Measurements from ENCODE around the gene GPSM1.
A peak's percentile ranks its signal among the peaks of the same experiment; 100 is the strongest.

Gene GPSM1

DNA sequence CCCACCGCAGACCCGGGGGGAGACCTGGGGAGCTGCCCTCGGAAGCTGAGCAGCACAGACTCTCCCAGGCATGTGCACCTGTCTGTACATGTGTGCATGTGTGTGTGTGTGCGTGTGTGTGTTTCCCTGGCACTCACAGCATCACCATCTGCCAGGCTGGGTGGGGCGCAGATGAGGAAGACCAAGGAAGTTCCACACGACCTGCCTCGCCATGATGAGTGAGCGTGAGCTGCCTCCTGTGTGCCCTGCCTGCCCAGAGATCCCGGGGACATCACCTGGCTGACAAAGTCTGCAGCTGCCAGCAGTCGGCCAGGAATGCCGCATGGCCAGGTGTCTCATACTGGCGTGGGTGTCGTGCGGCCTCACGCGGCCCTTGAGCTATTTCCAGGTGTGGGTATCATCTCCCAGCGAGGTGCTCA is 4.0 kb upstream of the GPSM1 start:
- no peak overlapping the region for H3K27ac ChIP-seq (ENCODE audit: insufficient read depth in 1 of 2, low read depth in 1 of 2, low read length in 2 of 2, poor library complexity in 1 of 2, severe bottlenecking in 2 of 2)
- POLR2A ChIA-PET, result interaction anchor here (0.6 to 1.6 kb wide), 3 partner anchors 14 to 64 kb away, joined by 3 to 5 read pairs (median 3); no protein-coding TSS in a partner anchor
- 95% methylated on average over 9 of the region's 17 CpGs for WGBS (ENCODE audit: insufficient coverage)

GRCh38 chr9:136324501-136325300 is 2.6 kb upstream of the GPSM1 start:
- no peak for DNase-seq
- Histone ChIP-seq H3K36me3 (ENCODE audit: control insufficient read depth in 4 of 4, insufficient read depth in 4 of 4, low read length in 3 of 4) (no peaks in the 10 kb centered on the region), H3K27ac (ENCODE audit: insufficient read depth in 1 of 2, low read depth in 1 of 2, low read length in 2 of 2, poor library complexity in 1 of 2, severe bottlenecking in 2 of 2) (peak overlapping the region; percentile 28 to 79), H3K4me1 (ENCODE audit: control extremely low read depth in 1 of 4, control insufficient read depth in 4 of 4, insufficient read depth in 4 of 4, low read length in 3 of 4) (peaks cover 0 to 68% (median 58%) of the 10 kb centered on the region in 4 experiments), H3K9me3 (ENCODE audit: control extremely low read depth in 1 of 5, control insufficient read depth in 4 of 5, insufficient read depth in 2 of 5, low read depth in 1 of 5, low read length in 4 of 5) (no peaks in the 10 kb centered on the region), H3K4me3 (ENCODE audit: control insufficient read depth in 1 of 7, extremely low read depth in 1 of 7, insufficient read depth in 4 of 7, low read depth in 2 of 7, low read length in 6 of 7) (no peak overlapping the region), H3K27me3 (replicated peaks in 2 of 5; ENCODE audit: control insufficient read depth in 4 of 5, insufficient read depth in 5 of 5, low read length in 4 of 5) (no peaks in the 10 kb centered on the region)
- WGBS (ENCODE audit: insufficient coverage), result 90% methylated on average over 16 of the region's 24 CpGs
- ChIA-PET POLR2A (interaction anchor here (1.2 kb wide), 1 partner anchor 12 kb away, joined by 5 read pairs; no protein-coding TSS in a partner anchor), CTCF (interaction anchor here (0.9 to 9.6 kb wide), 4 partner anchors 12 to 41 kb away, joined by 3 to 101 read pairs (median 4); partner anchors contain the start of gene DNLZ)

More for the DNA sequence above, 4.0 kb upstream of the GPSM1 start:
- Histone ChIP-seq H3K9me3 (ENCODE audit: control extremely low read depth in 1 of 5, control insufficient read depth in 4 of 5, insufficient read depth in 2 of 5, low read depth in 1 of 5, low read length in 4 of 5) (no peaks in the 10 kb centered on the region), H3K27me3 (replicated peaks in 2 of 5; ENCODE audit: control insufficient read depth in 4 of 5, insufficient read depth in 5 of 5, low read length in 4 of 5) (no peaks in the 10 kb centered on the region), H3K4me1 (ENCODE audit: control extremely low read depth in 1 of 4, control insufficient read depth in 4 of 4, insufficient read depth in 4 of 4, low read length in 3 of 4) (peaks cover 0 to 55% (median 46%) of the 10 kb centered on the region in 4 experiments), H3K4me3 (ENCODE audit: control insufficient read depth in 1 of 7, extremely low read depth in 1 of 7, insufficient read depth in 4 of 7, low read depth in 2 of 7, low read length in 6 of 7) (no peak overlapping the region), H3K36me3 (ENCODE audit: control insufficient read depth in 4 of 4, insufficient read depth in 4 of 4, low read length in 3 of 4) (no peaks in the 10 kb centered on the region)
- DNase-seq, result no peak
- CTCF ChIA-PET, result interaction anchor here (0.7 to 9.6 kb wide), 10 partner anchors 7 to 78 kb away, joined by 3 to 101 read pairs (median 4); partner anchors contain the start of gene DNLZ

- Histone ChIP-seq H3K4me1 (ENCODE audit: control extremely low read depth in 1 of 4, control insufficient read depth in 4 of 4, insufficient read depth in 4 of 4, low read length in 3 of 4) (peaks cover 0 to 75% (median 61%) of the 10 kb centered on the region in 4 experiments), H3K36me3 (ENCODE audit: control insufficient read depth in 4 of 4, insufficient read depth in 4 of 4, low read length in 3 of 4) (peaks cover 0 to 2% (median 0%) of the 10 kb centered on the region in 4 experiments), H3K27ac (ENCODE audit: insufficient read depth in 1 of 2, low read depth in 1 of 2, low read length in 2 of 2, poor library complexity in 1 of 2, severe bottlenecking in 2 of 2) (peak overlapping the region; percentile 64 to 79), H3K4me3 (ENCODE audit: control insufficient read depth in 1 of 7, extremely low read depth in 1 of 7, insufficient read depth in 4 of 7, low read depth in 2 of 7, low read length in 6 of 7) (peak overlapping the region in 3 of 7 experiments; percentile 48 to 62 (median 49)), H3K27me3 (replicated peaks in 2 of 5; ENCODE audit: control insufficient read depth in 4 of 5, insufficient read depth in 5 of 5, low read length in 4 of 5) (no peaks in the 10 kb centered on the region), H3K9me3 (ENCODE audit: control extremely low read depth in 1 of 5, control insufficient read depth in 4 of 5, insufficient read depth in 2 of 5, low read depth in 1 of 5, low read length in 4 of 5) (no peaks in the 10 kb centered on the region)
- ChIA-PET CTCF (interaction anchor here (0.9 to 9.6 kb wide), 4 partner anchors 13 to 41 kb away, joined by 3 to 101 read pairs (median 3); no protein-coding TSS in a partner anchor), POLR2A (no interaction called here)
- DNase-seq, result no peak
- 96% methylated on average over 13 of the region's 13 CpGs for WGBS (ENCODE audit: insufficient coverage)
These were observed 2.0 kb upstream of the GPSM1 start for GRCh38 chr9:136325358-136325757.

GRCh38 chr9:136326061-136326760 is 1.1 kb upstream of the GPSM1 start:
- peak in 2 of 3 donors; percentile 80 to 86 for DNase-seq
- ChIA-PET POLR2A (interaction anchor here (1.1 kb wide), 1 partner anchor 16 kb away, joined by 3 read pairs; no protein-coding TSS in a partner anchor), CTCF (interaction anchor here (0.9 to 9.6 kb wide), 5 partner anchors 14 to 77 kb away, joined by 3 to 101 read pairs (median 3); no protein-coding TSS in a partner anchor)
- Histone ChIP-seq H3K9me3 (ENCODE audit: control extremely low read depth in 1 of 5, control insufficient read depth in 4 of 5, insufficient read depth in 2 of 5, low read depth in 1 of 5, low read length in 4 of 5) (no peaks in the 10 kb centered on the region), H3K4me3 (ENCODE audit: control insufficient read depth in 1 of 7, extremely low read depth in 1 of 7, insufficient read depth in 4 of 7, low read depth in 2 of 7, low read length in 6 of 7) (peak overlapping the region in 4 of 7 experiments; percentile 48 to 62 (median 56)), H3K4me1 (ENCODE audit: control extremely low read depth in 1 of 4, control insufficient read depth in 4 of 4, insufficient read depth in 4 of 4, low read length in 3 of 4) (peaks cover 0 to 79% (median 63%) of the 10 kb centered on the region in 4 experiments), H3K36me3 (ENCODE audit: control insufficient read depth in 4 of 4, insufficient read depth in 4 of 4, low read length in 3 of 4) (peaks cover 0 to 7% (median 3%) of the 10 kb centered on the region in 4 experiments), H3K27ac (ENCODE audit: insufficient read depth in 1 of 2, low read depth in 1 of 2, low read length in 2 of 2, poor library complexity in 1 of 2, severe bottlenecking in 2 of 2) (peak overlapping the region; percentile 64 to 79), H3K27me3 (replicated peaks in 2 of 5; ENCODE audit: control insufficient read depth in 4 of 5, insufficient read depth in 5 of 5, low read length in 4 of 5) (no peaks in the 10 kb centered on the region)
- WGBS (ENCODE audit: insufficient coverage), result 5% methylated on average over 21 of the region's 28 CpGs

GRCh38 chr9:136326761-136327303 is 507 bp upstream of the GPSM1 start:
- Histone ChIP-seq H3K27ac (ENCODE audit: insufficient read depth in 1 of 2, low read depth in 1 of 2, low read length in 2 of 2, poor library complexity in 1 of 2, severe bottlenecking in 2 of 2) (peak overlapping the region; percentile 64 to 79), H3K27me3 (replicated peaks in 2 of 5; ENCODE audit: control insufficient read depth in 4 of 5, insufficient read depth in 5 of 5, low read length in 4 of 5) (no peaks in the 10 kb centered on the region), H3K4me1 (ENCODE audit: control extremely low read depth in 1 of 4, control insufficient read depth in 4 of 4, insufficient read depth in 4 of 4, low read length in 3 of 4) (peaks cover 0 to 79% (median 63%) of the 10 kb centered on the region in 4 experiments), H3K36me3 (ENCODE audit: control insufficient read depth in 4 of 4, insufficient read depth in 4 of 4, low read length in 3 of 4) (peaks cover 0 to 9% (median 3%) of the 10 kb centered on the region in 4 experiments), H3K9me3 (ENCODE audit: control extremely low read depth in 1 of 5, control insufficient read depth in 4 of 5, insufficient read depth in 2 of 5, low read depth in 1 of 5, low read length in 4 of 5) (no peaks in the 10 kb centered on the region), H3K4me3 (ENCODE audit: control insufficient read depth in 1 of 7, extremely low read depth in 1 of 7, insufficient read depth in 4 of 7, low read depth in 2 of 7, low read length in 6 of 7) (peak overlapping the region in 6 of 7 experiments; percentile 10 to 62 (median 51))
- ChIA-PET POLR2A (interaction anchor here (1.1 kb wide), 1 partner anchor 17 kb away, joined by 3 read pairs; no protein-coding TSS in a partner anchor), CTCF (interaction anchor here (1.0 to 9.6 kb wide), 4 partner anchors 14 to 76 kb away, joined by 3 to 101 read pairs (median 4); no protein-coding TSS in a partner anchor)
- peak in 2 of 3 donors; percentile 76 to 86 for DNase-seq
- 5% methylated on average over 12 of the region's 17 CpGs for WGBS (ENCODE audit: insufficient coverage)

DNA sequence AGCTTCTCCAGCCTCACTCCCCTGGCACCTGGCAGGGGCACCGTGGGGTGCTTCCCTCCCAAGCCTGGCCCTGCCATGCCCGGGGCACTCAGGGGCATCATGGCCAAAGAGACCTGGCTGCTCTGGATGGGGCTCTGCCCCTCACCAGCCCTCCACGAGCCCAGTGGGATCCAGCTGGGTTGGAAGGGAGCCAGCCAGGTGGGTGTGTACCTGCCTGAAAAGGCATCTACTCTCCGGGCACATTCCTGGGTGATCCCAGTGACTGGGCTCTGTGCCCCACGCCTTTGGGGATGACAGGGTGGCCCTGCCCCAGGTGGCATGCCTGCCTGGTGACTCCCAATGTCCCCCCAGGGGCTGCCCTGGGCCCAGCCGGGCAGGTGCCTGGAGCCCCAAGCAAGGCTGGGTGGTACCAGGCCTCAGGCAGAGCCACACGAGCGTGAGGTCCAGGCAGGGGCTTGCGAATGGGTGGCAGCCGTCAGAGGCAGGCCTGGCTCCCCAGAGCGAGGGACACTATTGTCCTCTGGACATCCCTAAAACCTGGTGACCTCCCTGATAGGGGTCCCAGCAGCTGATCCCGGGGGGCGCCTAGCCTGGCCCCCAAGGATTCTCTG is 777 bp downstream of the GPSM1 start:
- no peak for DNase-seq
- 7% methylated on average over 13 of the region's 13 CpGs for WGBS (ENCODE audit: insufficient coverage)
- POLR2A ChIA-PET, result interaction anchor here (0.7 to 0.8 kb wide), 3 partner anchors 14 to 45 kb away, joined by 3 read pairs; partner anchors contain the start of gene DNLZ

More for the DNA sequence above, 777 bp downstream of the GPSM1 start:
- no peaks in the 10 kb centered on the region for H3K27me3 ChIP-seq (replicated peaks in 2 of 5; ENCODE audit: control insufficient read depth in 4 of 5, insufficient read depth in 5 of 5, low read length in 4 of 5)
- peak overlapping the region; percentile 32 to 88 (median 76) for H3K4me3 ChIP-seq (ENCODE audit: control insufficient read depth in 1 of 7, extremely low read depth in 1 of 7, insufficient read depth in 4 of 7, low read depth in 2 of 7, low read length in 6 of 7)
- H3K36me3 ChIP-seq (ENCODE audit: control insufficient read depth in 4 of 4, insufficient read depth in 4 of 4, low read length in 3 of 4), result peaks cover 0 to 17% (median 6%) of the 10 kb centered on the region in 4 experiments
- H3K27ac ChIP-seq (ENCODE audit: insufficient read depth in 1 of 2, low read depth in 1 of 2, low read length in 2 of 2, poor library complexity in 1 of 2, severe bottlenecking in 2 of 2), result peak overlapping the region; percentile 75 to 85
- CTCF ChIA-PET, result interaction anchor here (1.0 to 9.6 kb wide), 4 partner anchors 9 to 158 kb away, joined by 3 to 101 read pairs (median 6); no protein-coding TSS in a partner anchor
- no peaks in the 10 kb centered on the region for H3K9me3 ChIP-seq (ENCODE audit: control extremely low read depth in 1 of 5, control insufficient read depth in 4 of 5, insufficient read depth in 2 of 5, low read depth in 1 of 5, low read length in 4 of 5)
- peaks cover 0 to 69% (median 58%) of the 10 kb centered on the region in 4 experiments for H3K4me1 ChIP-seq (ENCODE audit: control extremely low read depth in 1 of 4, control insufficient read depth in 4 of 4, insufficient read depth in 4 of 4, low read length in 3 of 4)
